Stimulated activated naive B cell treated with anti-CD40 and anti-IgM and Interleukin-4, amounts not matched to agents 10 μg/mL and 1 μg/mL and 100 μg/mL, for 72 hours (primary cell): ENCODE data around the gene ANAPC1.
"Not testable (repeated sequence)": the region's sequence is repeated elsewhere in the genome, so short reads cannot be mapped to it uniquely, and the experiment has no call there.

ENCODE experiments used
- ATAC-seq, 2 donors: fragments of 150-1000 bp; cut with Tn5 transposase; replicated peaks; 2 replicates each; pipeline ENCODE4 v1.10.0; 2021; ENCODE audit warnings: moderate library complexity in 1 of 2
- DNase-seq: peaks from one replicate; pipeline ENCODE4 v3.0.0; 2021
- H3K27ac Mint-ChIP-seq: one replicate; pipeline ENCODE4 v1.8.0; 2022; ENCODE audit warnings: mild to moderate bottlenecking, mixed read lengths
- H3K27me3 Mint-ChIP-seq, 2 donors: one replicate each; pipeline ENCODE4 v1.8.0; 2022; ENCODE audit warnings: mixed read lengths in 2 of 2
- H3K36me3 Mint-ChIP-seq, 2 donors: one replicate each; pipeline ENCODE4 v1.8.0; 2022; ENCODE audit warnings: mixed read lengths in 2 of 2, mild to moderate bottlenecking in 1 of 2
- H3K4me1 Mint-ChIP-seq, 2 donors: one replicate each; pipeline ENCODE4 v1.8.0; 2022; ENCODE audit warnings: mixed read lengths in 2 of 2, mild to moderate bottlenecking in 1 of 2
- H3K4me3 Mint-ChIP-seq, 2 donors: one replicate each; pipeline ENCODE4 v1.8.0; 2022; ENCODE audit warnings: mild to moderate bottlenecking in 2 of 2, mixed read lengths in 2 of 2, moderate library complexity in 1 of 2
- H3K9me3 Mint-ChIP-seq, 2 donors: one replicate each; pipeline ENCODE4 v1.8.0; 2022; ENCODE audit warnings: mixed read lengths in 2 of 2, mild to moderate bottlenecking in 1 of 2

Gene ANAPC1

GRCh38 chr2:111896576-111896975, 12.6 kb upstream of the ANAPC1 start:
- Mint-ChIP-seq H3K4me3 (no peak overlapping the region), H3K27ac (no peak overlapping the region), H3K36me3 (no peaks in the 10 kb centered on the region), H3K4me1 (peaks cover 5 to 21% of the 10 kb centered on the region in 2 donors), H3K27me3 (peaks cover 17 to 63% of the 10 kb centered on the region in 2 donors), H3K9me3 (no peaks in the 10 kb centered on the region)
- no peak for DNase-seq
- ATAC-seq, result no peak

GRCh38 chr2:111896024-111896423, 12.0 kb upstream of the ANAPC1 start:
- Mint-ChIP-seq H3K4me3 (no peak overlapping the region), H3K9me3 (no peaks in the 10 kb centered on the region), H3K4me1 (peaks cover 5 to 21% of the 10 kb centered on the region in 2 donors), H3K27me3 (peaks cover 17 to 62% of the 10 kb centered on the region in 2 donors), H3K27ac (no peak overlapping the region), H3K36me3 (no peaks in the 10 kb centered on the region)
- DNase-seq (no peak), ATAC-seq (no peak)

- peak in 1 of 2 donors; percentile 8 for ATAC-seq
- Mint-ChIP-seq H3K36me3 (peaks cover 8 to 18% of the 10 kb centered on the region in 2 donors), H3K27me3 (no peaks in the 10 kb centered on the region), H3K4me1 (peaks cover 4 to 15% of the 10 kb centered on the region in 2 donors), H3K9me3 (no peaks in the 10 kb centered on the region), H3K27ac (peak overlapping the region; percentile 99), H3K4me3 (peak overlapping the region; percentile 96 to 98)
- DNase-seq, result no peak
Observed at GRCh38 chr2:111884592-111884964, 585 bp upstream of the ANAPC1 start.

- DNase-seq, H3K27me3 Mint-ChIP-seq, H3K4me3 Mint-ChIP-seq, H3K27ac Mint-ChIP-seq, H3K4me1 Mint-ChIP-seq, ATAC-seq, H3K9me3 Mint-ChIP-seq: not testable (repeated sequence)
- H3K36me3 Mint-ChIP-seq, result peaks cover 27 to 37% of the 10 kb centered on the region in 2 donors
Observed at GRCh38 chr2:111872806-111873205, 11.2 kb downstream of the ANAPC1 start.

DNA sequence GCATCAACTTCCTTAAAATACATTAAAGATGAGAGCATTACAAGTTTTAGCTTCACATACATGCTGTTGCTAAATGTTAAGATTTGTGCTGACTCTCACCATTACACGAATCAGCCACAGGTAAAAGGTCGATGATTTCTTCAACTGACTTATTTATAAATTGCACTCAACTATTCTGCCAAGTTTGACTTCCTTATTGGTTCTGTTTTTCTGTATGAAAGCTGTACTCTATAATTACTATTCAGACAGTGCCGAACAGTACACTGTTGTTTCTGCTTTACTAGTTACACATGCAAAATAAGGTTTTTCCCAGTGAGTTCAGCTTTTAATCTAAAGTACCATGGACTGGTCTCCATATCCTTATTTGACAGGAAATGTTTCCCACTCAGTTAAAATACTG, 18.9 kb downstream of the ANAPC1 start:
- peak in 1 of 2 donors; percentile 41 for ATAC-seq
- not testable (repeated sequence) for H3K9me3 Mint-ChIP-seq, H3K27me3 Mint-ChIP-seq, H3K4me1 Mint-ChIP-seq, DNase-seq, H3K4me3 Mint-ChIP-seq, H3K27ac Mint-ChIP-seq
- peaks cover 30 to 40% of the 10 kb centered on the region in 2 donors for H3K36me3 Mint-ChIP-seq

- not testable (repeated sequence) for H3K4me1 Mint-ChIP-seq, H3K4me3 Mint-ChIP-seq, ATAC-seq, H3K27me3 Mint-ChIP-seq, H3K9me3 Mint-ChIP-seq, H3K27ac Mint-ChIP-seq, DNase-seq
- peaks cover 24 to 33% of the 10 kb centered on the region in 2 donors for H3K36me3 Mint-ChIP-seq
Observed at GRCh38 chr2:111860005-111860404, 24.0 kb downstream of the ANAPC1 start.

DNA sequence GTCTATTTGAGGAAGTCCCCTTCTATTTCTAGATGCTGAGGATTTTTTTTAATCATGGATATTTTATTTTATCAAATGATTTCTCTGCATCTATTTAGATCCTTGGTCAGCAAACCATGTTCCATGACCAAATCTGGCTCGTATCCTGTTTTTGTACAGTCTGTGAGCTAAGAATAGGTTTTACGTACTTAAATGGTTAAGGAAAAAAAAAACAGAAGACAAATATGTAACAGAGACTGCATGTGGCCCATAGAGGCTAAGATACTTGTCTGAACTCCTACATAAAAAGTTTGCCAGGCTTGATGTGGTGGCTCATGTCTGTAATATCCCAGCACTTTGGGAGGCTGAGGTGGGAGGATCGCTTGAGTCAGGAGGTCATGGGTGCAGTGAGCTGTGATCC, 31.4 kb downstream of the ANAPC1 start:
- H3K27me3 Mint-ChIP-seq, H3K4me1 Mint-ChIP-seq, DNase-seq, H3K27ac Mint-ChIP-seq, H3K4me3 Mint-ChIP-seq, H3K9me3 Mint-ChIP-seq, ATAC-seq: not testable (repeated sequence)
- peaks cover 19 to 29% of the 10 kb centered on the region in 2 donors for H3K36me3 Mint-ChIP-seq

DNA sequence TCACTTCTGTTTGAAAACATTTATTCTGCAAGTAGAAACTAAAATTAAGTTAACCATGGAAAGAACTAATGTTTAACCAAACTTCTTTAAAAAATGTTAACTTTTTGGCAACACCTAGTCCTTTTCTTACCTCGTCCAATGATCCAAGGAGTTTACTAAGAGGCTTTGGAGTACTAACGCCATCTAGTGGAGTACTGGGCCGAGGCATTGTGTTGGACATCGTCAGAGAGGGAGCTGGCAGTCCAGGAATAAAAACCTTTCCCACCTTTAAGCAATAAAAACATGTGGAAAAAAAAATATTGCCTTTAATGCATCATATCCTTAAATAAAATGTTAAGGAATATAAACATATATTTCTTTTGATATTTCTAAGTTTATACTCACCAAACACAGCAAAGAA, 33.3 kb downstream of the ANAPC1 start:
- not testable (repeated sequence) for H3K4me1 Mint-ChIP-seq, H3K9me3 Mint-ChIP-seq, H3K27ac Mint-ChIP-seq, H3K4me3 Mint-ChIP-seq, H3K27me3 Mint-ChIP-seq, DNase-seq
- ATAC-seq, result peak in 1 of 2 donors; percentile 68
- H3K36me3 Mint-ChIP-seq, result peaks cover 23 to 32% of the 10 kb centered on the region in 2 donors

- H3K27ac Mint-ChIP-seq, H3K4me3 Mint-ChIP-seq, H3K9me3 Mint-ChIP-seq, H3K4me1 Mint-ChIP-seq, ATAC-seq, DNase-seq, H3K27me3 Mint-ChIP-seq: not testable (repeated sequence)
- peaks cover 12 to 15% of the 10 kb centered on the region in 2 donors for H3K36me3 Mint-ChIP-seq
Observed at GRCh38 chr2:111839625-111840282, 44.2 kb downstream of the ANAPC1 start.

- H3K4me3 Mint-ChIP-seq, DNase-seq, H3K27me3 Mint-ChIP-seq, H3K9me3 Mint-ChIP-seq, ATAC-seq, H3K27ac Mint-ChIP-seq, H3K4me1 Mint-ChIP-seq: not testable (repeated sequence)
- peaks cover 17 to 20% of the 10 kb centered on the region in 2 donors for H3K36me3 Mint-ChIP-seq
Observed at GRCh38 chr2:111838992-111839391, 45.0 kb downstream of the ANAPC1 start.

GRCh38 chr2:111834221-111834620, 49.8 kb downstream of the ANAPC1 start:
- not testable (repeated sequence) for H3K27ac Mint-ChIP-seq, DNase-seq, H3K4me1 Mint-ChIP-seq, H3K27me3 Mint-ChIP-seq, H3K4me3 Mint-ChIP-seq, H3K9me3 Mint-ChIP-seq
- ATAC-seq, result peak in 1 of 2 donors; percentile 67
- peaks cover 20 to 23% of the 10 kb centered on the region in 2 donors for H3K36me3 Mint-ChIP-seq

- not testable (repeated sequence) for H3K27ac Mint-ChIP-seq, H3K4me1 Mint-ChIP-seq, H3K27me3 Mint-ChIP-seq, H3K9me3 Mint-ChIP-seq, H3K4me3 Mint-ChIP-seq, DNase-seq, ATAC-seq
- H3K36me3 Mint-ChIP-seq, result peaks cover 28 to 39% of the 10 kb centered on the region in 2 donors
Observed at GRCh38 chr2:111830479-111830878, 53.5 kb downstream of the ANAPC1 start.

DNA sequence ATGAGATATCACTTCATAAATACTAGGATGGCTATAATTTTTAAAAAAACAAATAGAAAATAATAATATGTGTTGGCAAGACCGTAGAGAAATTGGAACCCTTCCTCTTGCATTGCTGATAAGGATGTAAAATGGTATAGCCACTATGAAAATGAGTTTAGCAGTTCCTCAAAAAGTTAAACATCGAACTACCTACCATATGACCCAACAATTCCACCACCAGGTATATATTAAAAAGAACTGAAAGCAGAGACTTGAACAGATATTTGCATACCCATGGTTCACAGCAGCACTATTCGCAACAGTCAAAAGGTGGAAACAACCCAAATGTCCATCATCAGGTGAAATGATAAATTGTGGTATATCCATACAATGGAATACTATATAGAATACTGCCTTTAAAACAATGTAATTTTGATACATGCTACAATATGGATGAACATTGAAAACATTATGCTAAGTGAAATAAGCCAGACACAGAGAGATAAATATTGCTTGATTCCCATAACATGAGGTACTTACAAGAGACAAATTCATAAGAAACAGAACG, 55.7 kb downstream of the ANAPC1 start:
- H3K4me1 Mint-ChIP-seq, H3K27me3 Mint-ChIP-seq, H3K4me3 Mint-ChIP-seq, DNase-seq, H3K9me3 Mint-ChIP-seq: not testable (repeated sequence)
- Mint-ChIP-seq H3K27ac (peak overlapping the region; percentile 16), H3K36me3 (peaks cover 24 to 35% of the 10 kb centered on the region in 2 donors)
- ATAC-seq, result peak; percentile 56 to 63

GRCh38 chr2:111812970-111813622, 70.9 kb downstream of the ANAPC1 start:
- DNase-seq, ATAC-seq, H3K27me3 Mint-ChIP-seq, H3K4me3 Mint-ChIP-seq, H3K36me3 Mint-ChIP-seq, H3K4me1 Mint-ChIP-seq, H3K27ac Mint-ChIP-seq, H3K9me3 Mint-ChIP-seq: not testable (repeated sequence)

GRCh38 chr2:111790633-111791032, 93.4 kb downstream of the ANAPC1 start:
- ATAC-seq, H3K27ac Mint-ChIP-seq, H3K4me3 Mint-ChIP-seq, DNase-seq, H3K36me3 Mint-ChIP-seq, H3K27me3 Mint-ChIP-seq, H3K4me1 Mint-ChIP-seq, H3K9me3 Mint-ChIP-seq: not testable (repeated sequence)
